Endothelial cell of umbilical vein (primary cell): Measurements from ENCODE around the gene TAS2R38. TPM values are rescaled to one million over a fixed set of nuclear protein-coding genes. Genes with fewer than 3 reads are reported as not detected.

Source experiments
- BruUV-seq: library from RNA; stranded (reverse); fragments of 400-500 nt; replicated peaks from 2 replicates; lab custom pipeline; 2021; lab: Mats Ljungman, UMichigan
- CTCF ChIA-PET: fragments of 300-600, 350-600 bp; sonication (Branson Sonifier 250); formaldehyde crosslinking; loops from one replicate; lab custom pipeline; 2021; ENCODE audit warnings: antibody characterized with exemption, inconsistent platforms; lab: Charles Lee
- POLR2A ChIA-PET: fragments of 300-600, 350-600 bp; sonication (Branson Sonifier 250); formaldehyde crosslinking; loops from one replicate; lab custom pipeline; 2021; ENCODE audit warnings: antibody characterized with exemption, inconsistent platforms; lab: Charles Lee
- DNase-seq: peaks from one replicate; pipeline ENCODE4 v3.0.0-alpha.2; 2011; ENCODE audit warnings: low read depth, low spot score
- FAIRE-seq: peaks from 2 replicates; lab custom pipeline; 2011; peaks lifted over from hg19 to GRCh38; lab: Jason Lieb, UNC
- H2AFZ ChIP-seq: 2 replicates; pipeline ENCODE4 v1.6.0; 2012; ENCODE audit warnings: low read depth, low read length, control low read depth, inconsistent platforms
- H3K27ac ChIP-seq: 2 replicates; pipeline ENCODE4 v1.5.1; 2011; ENCODE audit warnings: low read depth, mild to moderate bottlenecking, control low read depth, low read length, moderate library complexity; ENCODE audit not compliant: insufficient read depth
- H3K27me3 ChIP-seq, 2 experiments: 2 replicates each; pipeline versions ENCODE4 v1.6.0 to v1.6.1; 2011; ENCODE audit warnings: low read length in 2 of 2, mixed read lengths in 1 of 2; ENCODE audit not compliant: control insufficient read depth in 2 of 2, insufficient read depth in 2 of 2
- H3K36me3 ChIP-seq, 2 experiments: 2 replicates in 1 of 2; 3 replicates in 1 of 2; pipeline ENCODE4 v1.5.1; 2011; ENCODE audit warnings: low read length in 2 of 2, mild to moderate bottlenecking in 1 of 2, moderate library complexity in 1 of 2; ENCODE audit not compliant: control insufficient read depth in 2 of 2, insufficient read depth in 2 of 2; ENCODE audit errors: extremely low read depth in 1 of 2
- H3K4me1 ChIP-seq: 3 replicates; pipeline ENCODE4 v1.5.1; 2011; ENCODE audit warnings: mild to moderate bottlenecking, low read length; ENCODE audit not compliant: control insufficient read depth, insufficient read depth; ENCODE audit errors: extremely low read depth
- H3K4me2 ChIP-seq: 2 replicates; pipeline ENCODE4 v1.6.1; 2011; ENCODE audit warnings: low read length, control low read depth, mixed read lengths; ENCODE audit not compliant: insufficient read depth
- H3K4me3 ChIP-seq, 3 experiments: fragments of 200-600 bp in 1 of 3; sonication (generic), shearing (Covaris generic) in 1 of 3; replicated peaks in 1 of 3; 2 replicates each; pipeline ENCODE4 v1.5.1; 2011 to 2016; ENCODE audit warnings: control low read depth in 3 of 3, low read length in 3 of 3, mild to moderate bottlenecking in 2 of 3, inconsistent platforms in 1 of 3, low read depth in 1 of 3, moderate library complexity in 1 of 3; ENCODE audit not compliant: insufficient read depth in 1 of 3
- H3K79me2 ChIP-seq: 2 replicates; pipeline ENCODE4 v1.6.0; 2012; ENCODE audit warnings: low read length, inconsistent platforms; ENCODE audit not compliant: control insufficient read depth, insufficient read depth
- H3K9ac ChIP-seq: replicated peaks from 2 replicates; pipeline ENCODE3; 2011; ENCODE audit warnings: low read length, control low read depth; ENCODE audit not compliant: insufficient read depth; ENCODE audit errors: extremely low read depth
- H3K9me1 ChIP-seq: replicated peaks from 3 replicates; pipeline ENCODE4 v1.6.0; 2011; ENCODE audit warnings: mild to moderate bottlenecking, low read length; ENCODE audit not compliant: control insufficient read depth, insufficient read depth; ENCODE audit errors: extremely low read depth
- H3K9me3 ChIP-seq: replicated peaks from 2 replicates; pipeline ENCODE4 v1.5.1; 2012; ENCODE audit warnings: low read length, inconsistent platforms; ENCODE audit not compliant: control insufficient read depth, insufficient read depth
- H4K20me1 ChIP-seq: replicated peaks from 2 replicates; pipeline ENCODE3; 2011; ENCODE audit warnings: mild to moderate bottlenecking, low read length; ENCODE audit not compliant: control insufficient read depth, insufficient read depth; ENCODE audit errors: extremely low read depth
- EZH2 ChIP-seq: IDR thresholded peaks from 2 replicates; pipeline ENCODE4 v1.6.1; 2012; ENCODE audit warnings: borderline replicate concordance, low read depth, mild to moderate bottlenecking, moderate library complexity, low read length, inconsistent platforms; ENCODE audit not compliant: severe bottlenecking
- FOS ChIP-seq: IDR thresholded peaks from 2 replicates; pipeline ENCODE4 v1.6.1; 2011; ENCODE audit warnings: mild to moderate bottlenecking, low read length, moderate library complexity, borderline replicate concordance; ENCODE audit not compliant: insufficient read depth
- GATA2 ChIP-seq: IDR thresholded peaks from 2 replicates; pipeline ENCODE4 v1.7.0; 2011; ENCODE audit warnings: low read depth, mild to moderate bottlenecking, moderate library complexity, mixed read lengths, low read length; ENCODE audit not compliant: insufficient read length, insufficient read depth
- JUN ChIP-seq: IDR thresholded peaks from 2 replicates; pipeline ENCODE4 v1.6.1; 2011; ENCODE audit warnings: borderline replicate concordance, low read depth; ENCODE audit not compliant: insufficient read length, insufficient read depth
- MYC ChIP-seq: IDR thresholded peaks from one replicate; pipeline ENCODE4 v1.6.1; 2011; ENCODE audit warnings: mild to moderate bottlenecking, low read depth, low read length
- POLR2A ChIP-seq: IDR thresholded peaks from 2 replicates; pipeline ENCODE4 v1.6.1; 2012; ENCODE audit warnings: low read depth, mild to moderate bottlenecking, control low read depth, low read length
- POLR2AphosphoS5 ChIP-seq: IDR thresholded peaks from 2 replicates; pipeline ENCODE4 v1.6.1; 2012; ENCODE audit warnings: low read depth, mild to moderate bottlenecking, control low read depth, low read length, moderate library complexity; ENCODE audit not compliant: insufficient read depth
- dilution Hi-C: fragments of 300-500 bp; cut with MboI; formaldehyde crosslinking; loops from one replicate; pipeline ENCODE4 v1.15.0; 2019; ENCODE audit warnings: low sequenced_read_pairs; ENCODE audit not compliant: extremely low pct_ligation_motif_present
- intact Hi-C: fragments of 100-400 bp; cut with micrococcal nuclease; formaldehyde crosslinking; loops from one replicate; pipeline ENCODE4 v1.10.0; 2022
- polyA plus RNA-seq, 4 experiments: library from polyadenylated mRNA; depleted of rRNA in 3 of 4; stranded (reverse) in 3 of 4; unstranded in 1 of 4; fragments of >200 nt; gene quantifications; 2 replicates each; pipeline versions ENCODE4 v1.2.1 to v1.2.3, GENCODE V29; 2011 to 2012; ENCODE audit warnings: missing spikeins in 1 of 4
- total RNA-seq: library from RNA; stranded (reverse); gene quantifications from 2 replicates; pipeline ENCODE4 v1.2.3, GENCODE V29; 2021
- TF ChIP-seq, protein P1 (sequence below): IDR thresholded peaks from 2 replicates; pipeline ENCODE4 v1.6.1; 2011; ENCODE audit not compliant: insufficient read depth, insufficient read length
- TF ChIP-seq, protein P2 (sequence below), 2 donors: IDR thresholded peaks; 1 replicate in 1 of 2; 2 replicates in 1 of 2; pipeline ENCODE4 v1.5.1; 2011; ENCODE audit warnings: low read length in 2 of 2, mild to moderate bottlenecking in 2 of 2, moderate library complexity in 2 of 2, control low read depth in 1 of 2, inconsistent platforms in 1 of 2, low read depth in 1 of 2; ENCODE audit not compliant: insufficient read depth in 1 of 2; ENCODE audit errors: extremely low read depth in 1 of 2

Gene TAS2R38
- total and polyA plus RNA-seq, 2 donors (not counting 3 experiments of a cell fraction or from before 2014, with no cell fraction given), result not detected

GRCh38 chr7:141978351-141978750 is 4.8 kb upstream of the TAS2R38 start:
- intact Hi-C loops (loop anchor here (5.0 kb wide), 1 partner anchor 326 kb away; no protein-coding TSS in a partner anchor), dilution Hi-C loops (no loop called here)
- no peaks in the 10 kb centered on the region for H4K20me1 ChIP-seq
- no peak overlapping the region for H3K4me3 ChIP-seq
- no peaks in the 10 kb centered on the region for H3K9me3 ChIP-seq
- no peaks in the 10 kb centered on the region for H3K4me1 ChIP-seq
- H2AFZ ChIP-seq, result no peak overlapping the region
- CTCF ChIA-PET, result no interaction called here
- FAIRE-seq, result no peak
- BruUV-seq, result no TSS peak
- H3K79me2 ChIP-seq, result no peaks in the 10 kb centered on the region
- H3K27me3 ChIP-seq, result no peaks in the 10 kb centered on the region
- no peaks in the 10 kb centered on the region for H3K36me3 ChIP-seq
- no peak for DNase-seq
- TF ChIP-seq, protein P1, sequence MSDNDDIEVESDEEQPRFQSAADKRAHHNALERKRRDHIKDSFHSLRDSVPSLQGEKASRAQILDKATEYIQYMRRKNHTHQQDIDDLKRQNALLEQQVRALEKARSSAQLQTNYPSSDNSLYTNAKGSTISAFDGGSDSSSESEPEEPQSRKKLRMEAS, result no peak
- POLR2A ChIA-PET, result no interaction called here
- H3K4me2 ChIP-seq, result no peak overlapping the region
- H3K9me1 ChIP-seq, result no peaks in the 10 kb centered on the region
- no peak overlapping the region for H3K9ac ChIP-seq
- no peak overlapping the region for H3K27ac ChIP-seq

DNA sequence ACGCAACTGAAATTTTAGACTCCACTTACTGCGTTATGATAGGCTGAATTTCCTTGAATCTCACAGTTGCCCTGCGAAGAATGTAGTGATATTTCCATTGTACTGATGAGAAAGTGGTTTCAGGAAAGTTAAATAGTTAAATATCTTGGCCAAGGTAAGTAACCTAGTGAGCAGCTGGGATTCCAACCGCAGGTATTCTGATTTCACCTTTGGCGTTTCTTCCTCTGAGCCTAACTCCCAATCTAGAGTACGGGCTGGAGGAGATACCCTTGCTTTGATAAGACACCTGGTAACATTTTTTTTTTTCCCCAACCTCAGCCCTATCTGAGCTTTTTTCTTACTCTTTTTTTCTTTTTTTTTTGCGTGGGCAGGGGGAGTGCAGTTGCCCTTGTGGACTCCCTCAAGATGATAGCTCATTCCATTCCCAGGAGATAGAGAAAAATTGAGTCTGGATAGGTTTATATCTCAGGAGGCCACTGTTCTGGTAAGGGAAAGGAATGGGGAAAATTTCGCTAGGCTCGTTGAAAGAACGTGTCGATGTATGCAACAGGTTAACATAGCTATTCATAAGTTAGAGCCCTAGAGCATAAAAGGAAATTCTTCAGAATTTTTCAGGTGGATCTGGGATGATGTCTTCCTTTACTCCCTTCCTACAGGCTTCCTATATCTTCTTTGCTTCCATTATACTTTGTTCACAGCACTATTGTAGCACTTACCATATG is 3.1 kb upstream of the TAS2R38 start:
- TF ChIP-seq, protein P2, sequence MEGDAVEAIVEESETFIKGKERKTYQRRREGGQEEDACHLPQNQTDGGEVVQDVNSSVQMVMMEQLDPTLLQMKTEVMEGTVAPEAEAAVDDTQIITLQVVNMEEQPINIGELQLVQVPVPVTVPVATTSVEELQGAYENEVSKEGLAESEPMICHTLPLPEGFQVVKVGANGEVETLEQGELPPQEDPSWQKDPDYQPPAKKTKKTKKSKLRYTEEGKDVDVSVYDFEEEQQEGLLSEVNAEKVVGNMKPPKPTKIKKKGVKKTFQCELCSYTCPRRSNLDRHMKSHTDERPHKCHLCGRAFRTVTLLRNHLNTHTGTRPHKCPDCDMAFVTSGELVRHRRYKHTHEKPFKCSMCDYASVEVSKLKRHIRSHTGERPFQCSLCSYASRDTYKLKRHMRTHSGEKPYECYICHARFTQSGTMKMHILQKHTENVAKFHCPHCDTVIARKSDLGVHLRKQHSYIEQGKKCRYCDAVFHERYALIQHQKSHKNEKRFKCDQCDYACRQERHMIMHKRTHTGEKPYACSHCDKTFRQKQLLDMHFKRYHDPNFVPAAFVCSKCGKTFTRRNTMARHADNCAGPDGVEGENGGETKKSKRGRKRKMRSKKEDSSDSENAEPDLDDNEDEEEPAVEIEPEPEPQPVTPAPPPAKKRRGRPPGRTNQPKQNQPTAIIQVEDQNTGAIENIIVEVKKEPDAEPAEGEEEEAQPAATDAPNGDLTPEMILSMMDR (IDR thresholded peaks at IDR 0.05; ENCODE audit: extremely low read depth in 1 of 2, insufficient read depth in 1 of 2, low read depth in 1 of 2, low read length in 2 of 2), result no peak
- TF ChIP-seq EZH2 (no peak), JUN (no peak), POLR2AphosphoS5 (no peak), POLR2A (no peak), FOS (no peak), GATA2 (no peak), MYC (no peak)
- TF ChIP-seq, protein P1, result no peak

More for the DNA sequence above, 3.1 kb upstream of the TAS2R38 start:
- no TSS peak for BruUV-seq
- no peaks in the 10 kb centered on the region for H3K79me2 ChIP-seq
- no peak overlapping the region for H3K27ac ChIP-seq
- no peak overlapping the region for H3K4me3 ChIP-seq
- H3K9me3 ChIP-seq, result no peaks in the 10 kb centered on the region
- dilution Hi-C loops, result no loop called here
- H3K9me1 ChIP-seq, result no peaks in the 10 kb centered on the region
- H3K4me2 ChIP-seq, result no peak overlapping the region
- no peaks in the 10 kb centered on the region for H4K20me1 ChIP-seq
- no peak overlapping the region for H2AFZ ChIP-seq
- no peak overlapping the region for H3K9ac ChIP-seq
- DNase-seq, result no peak
- intact Hi-C loops, result loop anchor here (1.0 to 5.0 kb wide), 2 partner anchors 324 to 326 kb away; no protein-coding TSS in a partner anchor
- no peaks in the 10 kb centered on the region for H3K4me1 ChIP-seq
- ChIA-PET CTCF (interaction anchor here (0.7 to 1.9 kb wide), 2 partner anchors 10 to 69 kb away, joined by 3 to 9 read pairs; no protein-coding TSS in a partner anchor), POLR2A (no interaction called here)
- H3K27me3 ChIP-seq, result no peaks in the 10 kb centered on the region
- no peak for FAIRE-seq
- H3K36me3 ChIP-seq, result no peaks in the 10 kb centered on the region
